GM19395 (cell line): ENCODE results near the gene CCNO.

Experiments
- ATAC-seq: cut with Tn5 transposase; IDR thresholded peaks from one replicate; pipeline ENCODE4 v1.9.1; 2021; ENCODE audit warnings: mild to moderate bottlenecking, moderate library complexity; ENCODE audit not compliant: unreplicated experiment

CCNO gene

DNA sequence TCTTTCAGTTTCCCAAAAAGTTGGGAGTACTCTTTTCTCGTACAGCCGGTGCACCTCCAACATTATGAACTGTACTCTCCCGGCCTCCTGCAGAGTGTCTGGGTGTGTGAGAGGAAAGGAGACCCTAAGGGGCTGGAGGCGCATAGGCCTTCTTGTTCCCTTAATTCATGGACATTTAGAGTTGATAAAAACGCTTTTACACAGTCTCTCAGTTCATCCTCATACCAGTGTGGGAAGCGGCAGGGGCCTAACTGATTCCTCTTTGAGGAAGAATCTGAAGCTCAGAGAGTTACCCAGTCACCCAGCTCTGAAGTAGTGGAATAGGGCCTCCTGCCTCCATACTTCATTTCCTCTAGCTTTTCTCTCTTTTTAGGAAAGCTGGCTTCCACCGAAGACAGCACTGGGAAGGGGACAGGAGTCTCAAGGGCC, 9.6 kb downstream of the CCNO start:
- ATAC-seq = no peak

DNA sequence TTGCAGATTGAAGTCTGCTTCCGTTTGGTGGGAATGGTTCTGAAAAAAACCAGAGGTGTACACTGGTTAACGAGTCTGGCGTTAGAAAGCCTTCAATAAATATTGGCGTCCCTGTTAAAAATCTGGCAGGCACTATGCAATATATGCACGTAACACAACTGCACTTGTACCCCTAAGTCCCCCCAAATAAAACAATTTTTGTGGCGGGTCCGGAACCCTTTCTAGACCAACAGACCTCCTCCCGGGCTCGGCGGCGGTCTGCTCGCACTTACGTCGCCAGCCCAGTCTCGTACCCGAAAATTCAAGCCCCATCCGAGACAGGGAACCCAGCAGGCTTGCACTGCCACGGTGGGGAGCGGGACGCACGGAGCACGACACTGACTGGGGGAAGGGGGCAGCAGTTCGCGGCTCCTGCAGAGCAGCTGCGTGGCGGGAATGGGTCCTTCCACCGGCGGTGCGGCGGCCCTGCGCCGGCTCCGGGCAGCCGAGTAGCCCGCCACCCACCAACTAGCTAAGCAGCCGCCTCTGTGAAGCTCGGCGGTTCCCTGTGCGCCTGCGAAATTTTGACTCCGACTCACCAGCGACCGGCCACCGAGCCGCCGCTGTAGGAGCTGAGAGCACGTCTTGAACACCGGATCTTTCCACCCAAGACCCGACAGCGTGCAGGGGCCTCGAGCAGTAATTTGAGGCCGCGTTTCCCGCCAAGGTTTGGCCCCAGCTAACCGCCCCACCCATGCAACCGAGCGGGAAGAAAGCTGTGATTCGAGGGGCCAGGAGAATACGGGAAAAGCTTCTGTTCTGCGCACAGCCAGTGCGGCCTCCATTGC, 10.2 kb downstream of the CCNO start:
- ATAC-seq = no peak

DNA sequence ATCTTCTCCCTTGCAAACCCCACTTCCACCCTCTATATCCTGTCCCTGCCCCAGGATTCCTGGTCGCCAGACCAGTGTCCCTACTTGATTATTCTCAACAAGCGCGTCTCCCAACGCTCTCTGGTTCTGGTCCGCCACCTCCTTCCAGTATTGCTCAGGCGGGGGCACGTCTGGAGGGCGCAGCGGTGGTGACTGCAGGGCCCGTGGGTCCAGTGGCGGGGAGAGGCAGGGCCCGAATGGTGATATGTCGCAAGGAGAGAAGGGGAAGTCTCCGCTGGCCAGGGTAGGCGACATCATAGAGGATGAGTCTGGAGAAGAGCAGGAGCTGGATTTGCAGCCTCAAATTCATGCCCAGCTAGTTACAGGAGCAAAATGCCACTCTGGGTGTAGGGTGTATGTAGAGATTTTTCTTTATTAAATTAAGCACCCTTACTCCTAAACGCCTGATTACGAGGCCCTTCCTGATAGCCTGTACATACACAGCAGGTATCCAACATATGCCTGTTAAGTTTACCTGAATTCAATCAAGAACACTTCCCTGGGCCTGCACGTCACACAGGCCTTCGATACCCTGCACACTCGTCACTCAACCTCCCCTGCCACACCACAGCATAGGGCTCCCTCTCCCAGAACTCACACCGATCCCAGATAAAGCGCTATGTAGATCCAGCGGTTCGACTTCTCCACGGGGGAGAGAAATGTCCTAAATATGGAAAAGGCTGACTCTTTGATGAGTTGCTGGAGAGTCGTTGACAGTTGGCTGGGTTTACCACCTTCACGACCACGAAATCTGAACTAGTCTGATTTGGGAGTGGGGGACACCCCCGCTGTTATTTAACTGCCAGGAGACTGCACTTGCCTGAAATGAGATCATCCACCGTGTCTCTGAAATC, 11.1 kb downstream of the CCNO start:
- no peak for ATAC-seq

DNA sequence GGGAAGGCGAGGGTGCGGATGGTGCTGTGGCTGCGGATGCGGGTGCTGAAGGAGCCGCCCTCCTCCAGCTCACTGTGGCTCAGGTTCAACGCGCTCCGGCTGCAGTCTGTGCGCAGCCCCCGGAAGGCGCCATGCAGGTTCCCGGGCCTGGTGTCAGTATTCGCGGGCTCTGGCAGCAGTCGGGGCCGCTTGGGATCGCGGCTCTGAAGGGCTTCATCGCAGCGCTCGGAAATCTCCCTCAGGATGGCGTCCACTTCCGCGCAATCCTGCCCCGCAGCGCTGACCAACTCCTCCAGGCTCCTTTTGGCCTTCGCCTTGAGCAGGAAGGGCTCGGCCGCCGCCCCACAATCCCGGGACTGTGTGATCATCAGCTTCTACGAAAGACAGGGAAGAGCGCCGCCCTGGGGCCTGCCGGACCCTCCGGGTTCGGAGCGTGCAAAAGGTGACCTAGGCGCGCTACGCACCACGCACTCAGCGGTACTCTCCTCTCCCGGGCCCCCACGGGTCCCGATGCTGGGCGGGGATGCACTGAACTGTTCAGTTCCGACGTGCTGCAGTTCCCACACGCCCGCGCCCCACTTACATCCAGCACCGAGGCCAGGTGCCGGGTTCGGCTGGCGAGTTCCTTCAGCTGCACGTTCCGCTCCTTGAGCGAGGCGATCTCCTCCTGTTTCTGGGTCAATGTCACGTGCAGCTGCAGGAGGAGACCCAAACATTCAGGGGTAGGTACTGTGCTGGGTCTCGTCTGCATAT, 12.8 kb downstream of the CCNO start:
- ATAC-seq = no peak

DNA sequence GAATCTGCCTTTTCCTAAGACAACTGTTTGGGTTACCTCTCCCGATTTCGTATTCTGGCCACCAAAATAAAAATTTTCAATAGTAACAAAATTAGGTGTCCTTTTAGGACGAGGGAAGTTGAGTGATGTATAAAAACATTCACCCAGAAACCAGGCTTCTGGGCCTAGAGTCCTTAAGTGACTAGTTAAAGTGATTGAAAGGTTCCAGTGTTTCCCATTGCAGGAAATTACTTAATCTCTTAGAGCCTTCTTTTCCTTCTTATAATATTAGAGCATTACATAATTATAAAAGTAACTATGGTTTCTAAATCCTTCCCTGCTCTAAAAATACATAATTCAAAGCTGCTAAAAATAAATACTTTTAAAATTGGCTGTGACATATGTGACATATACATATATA, 13.6 kb downstream of the CCNO start:
- ATAC-seq = no peak

DNA sequence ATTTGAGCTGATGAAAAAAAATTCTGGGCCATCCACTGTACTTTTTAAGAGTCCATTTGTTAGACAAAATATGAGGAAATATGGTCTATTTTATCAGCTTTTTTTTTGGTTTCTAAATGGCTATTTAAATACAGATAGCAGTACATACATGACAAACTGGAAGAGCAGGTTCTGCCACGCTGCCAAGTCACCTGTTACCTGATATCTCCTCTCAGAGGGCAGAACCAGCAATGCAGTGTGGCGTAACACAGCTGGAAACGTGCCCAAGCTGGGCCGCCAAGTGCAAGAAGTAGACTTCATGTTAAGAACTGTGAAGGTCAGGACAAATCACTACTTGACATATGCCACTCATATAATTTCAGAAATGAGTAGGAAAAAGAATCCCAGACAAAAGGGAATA, 14.4 kb downstream of the CCNO start:
- no peak for ATAC-seq

DNA sequence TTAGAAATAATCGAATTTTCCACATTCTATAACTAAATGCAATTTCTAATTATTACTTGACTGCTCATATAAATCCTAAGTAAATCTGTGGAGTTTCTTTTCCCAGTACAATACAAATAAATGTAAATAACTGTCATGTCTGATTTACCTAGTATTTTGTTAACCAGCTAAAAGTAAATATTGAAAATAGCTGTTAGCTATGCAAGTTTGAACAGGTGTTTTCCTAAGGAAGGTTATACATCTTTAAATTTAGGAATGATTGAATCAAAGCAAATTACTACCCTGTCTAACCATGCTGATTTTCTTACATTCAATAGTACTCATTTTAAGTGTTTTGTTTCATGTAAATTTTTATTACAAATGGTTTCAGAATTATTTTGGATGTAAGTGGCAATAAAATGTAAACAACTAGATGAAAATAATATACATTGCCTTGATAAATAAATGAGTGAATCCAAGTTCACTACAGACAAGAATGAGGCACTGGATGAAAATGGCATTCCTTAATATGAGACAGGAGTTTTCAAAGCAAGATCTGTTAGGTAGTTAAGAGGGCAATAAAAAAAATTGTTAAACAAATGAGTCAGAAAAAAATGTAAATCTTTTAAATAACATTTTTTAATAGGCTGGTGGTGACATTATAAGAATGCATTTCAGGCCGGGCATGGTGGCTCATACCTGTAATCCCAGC, 22.1 kb downstream of the CCNO start:
- no peak for ATAC-seq

DNA sequence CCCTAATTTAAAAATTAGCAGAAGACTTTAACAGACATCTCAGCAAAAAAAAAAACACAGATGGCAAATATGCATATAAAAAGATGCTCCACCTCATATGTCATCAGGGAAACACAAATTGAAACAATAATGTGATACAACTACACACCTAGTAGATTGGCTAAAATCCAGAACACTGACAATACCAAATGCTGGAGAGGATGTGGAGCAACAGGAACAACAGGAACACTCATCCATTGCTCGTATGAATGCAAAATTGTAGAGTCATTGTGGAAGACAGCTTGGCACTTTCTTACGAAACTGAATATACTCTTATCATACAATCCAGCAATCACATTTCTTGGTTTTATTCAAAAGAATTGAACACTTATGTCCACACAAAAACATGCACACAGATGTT, 28.4 kb downstream of the CCNO start:
- no peak for ATAC-seq

DNA sequence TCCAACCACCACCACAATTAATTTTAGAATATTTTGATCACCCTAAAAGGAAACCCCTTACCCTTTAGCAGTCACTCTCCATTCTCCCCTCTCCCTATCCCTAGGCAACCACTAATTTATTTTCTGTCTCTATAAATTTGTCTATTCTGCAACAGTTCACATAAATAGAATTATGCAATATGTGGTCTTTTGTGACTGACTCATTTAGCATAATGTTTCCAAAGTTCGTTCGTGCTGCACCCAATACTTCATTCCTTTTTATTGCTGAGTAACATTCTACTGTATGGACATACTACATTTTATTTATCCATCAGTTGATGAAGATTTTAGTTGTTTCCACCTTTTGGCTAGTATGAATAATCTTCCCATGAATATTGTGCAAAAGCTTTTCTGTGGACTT, 42.2 kb downstream of the CCNO start:
- ATAC-seq = no peak

DNA sequence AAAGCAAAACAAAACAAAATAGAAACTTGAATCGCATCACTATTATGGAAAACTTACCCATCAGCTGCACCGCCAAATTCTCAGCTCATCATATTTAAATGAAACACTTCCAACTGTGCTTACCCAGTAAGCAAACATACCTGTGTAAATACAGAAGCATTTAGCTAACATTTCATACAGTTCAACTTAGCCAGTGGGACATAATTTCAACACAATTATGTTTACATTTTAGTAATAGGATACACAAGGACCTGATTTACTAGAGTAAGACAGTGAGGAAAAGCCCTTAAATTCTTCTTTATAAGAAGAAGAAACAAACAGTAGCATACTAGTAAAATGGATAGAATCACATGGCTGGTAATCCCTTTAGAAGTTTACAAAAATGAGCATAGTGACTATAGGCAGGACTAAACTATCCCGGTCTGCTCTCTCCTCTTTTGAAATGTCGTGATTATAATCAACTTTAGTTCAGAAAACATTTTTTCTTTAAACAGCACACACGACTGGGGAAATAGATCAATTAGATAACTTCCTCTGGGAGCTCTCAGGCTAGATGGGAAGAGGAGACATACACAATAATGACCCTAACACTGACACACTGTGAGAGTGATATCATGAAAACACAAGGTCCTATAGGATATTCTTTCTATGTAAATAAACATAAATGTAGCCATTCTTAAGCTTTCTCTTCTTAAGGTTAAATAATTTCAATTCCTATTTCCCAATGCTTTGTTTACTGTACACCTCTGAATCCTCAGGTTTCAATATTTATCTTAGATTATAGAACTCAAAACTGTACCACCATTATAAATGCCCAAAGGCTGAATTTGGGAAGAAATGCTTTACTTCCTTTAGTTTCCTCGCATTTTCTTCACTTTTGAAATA, 44.5 kb downstream of the CCNO start:
- ATAC-seq = no peak

DNA sequence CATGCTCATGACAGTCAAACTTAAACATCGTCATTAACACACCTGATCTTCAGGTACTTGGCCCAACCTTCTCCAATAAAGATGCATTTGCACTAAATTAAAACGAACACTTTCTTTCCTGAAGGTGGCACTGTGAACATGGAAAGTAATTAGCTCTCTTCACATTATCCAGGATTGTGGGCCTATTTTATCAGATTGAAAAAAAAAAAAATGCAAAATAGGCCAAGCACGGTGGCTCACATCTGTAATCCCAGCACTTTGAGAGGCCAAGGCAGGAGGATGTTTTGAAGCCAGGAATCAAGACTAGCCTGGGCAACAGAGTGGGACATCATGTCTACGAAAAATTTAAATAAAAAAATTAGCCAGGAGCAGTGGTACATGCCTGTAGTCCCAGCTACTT, 46.0 kb downstream of the CCNO start:
- ATAC-seq = no peak
